Measurements from ENCODE around the gene LCE6A. TPM values are rescaled to one million over a fixed set of nuclear protein-coding genes. Genes with fewer than 3 reads are reported as not detected.
A peak's percentile ranks its signal among the peaks of the same experiment; 100 is the strongest.

Gene LCE6A
- polyA plus RNA-seq, 3 donors: not detected

DNA sequence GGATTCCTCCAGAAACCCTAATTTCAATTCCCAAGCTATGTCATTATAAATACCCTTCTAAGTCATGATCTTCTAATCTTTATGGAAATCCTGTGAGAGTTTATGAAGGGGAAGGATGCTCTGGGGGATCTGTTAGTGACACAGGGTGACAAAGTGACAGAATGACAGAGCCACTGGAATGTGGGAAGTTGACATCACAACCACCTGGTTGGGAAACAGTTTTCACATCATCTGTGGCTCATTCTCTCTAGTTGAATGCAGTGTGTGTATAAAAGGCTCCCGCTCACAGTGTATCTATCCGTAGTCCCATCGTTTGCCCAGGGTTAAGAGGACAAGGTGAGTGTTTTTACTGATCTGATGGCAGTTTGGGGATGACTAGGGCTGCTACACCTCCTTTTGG lies 17.0 kb downstream of the LCE6A start, which contains the start of gene LCE7A:
Gene LCE7A, plus strand, starts transcription at position 301 of the 400 bp plus-strand sequence. CDS start 702 bp downstream, outside the sequence.
- Mint-ChIP-seq H3K4me1 (no peaks in the 10 kb centered on the region), H3K27me3 (ENCODE audit: low read depth in 3 of 3) (peaks cover 0 to 6% (median 1%) of the 10 kb centered on the region in 3 donors), H3K27ac (no peak within 1 kb of the TSS), H3K36me3 (no peaks in the 10 kb centered on the region), H3K9me3 (peaks cover 0 to 4% (median 0%) of the 10 kb centered on the region in 7 donors), H3K4me3 (peak within 1 kb of the TSS in 1 of 2 donors; percentile 46)
- DNase-seq: no peak
- intact Hi-C loops (cut with micrococcal nuclease): no loop called here
- Histone ChIP-seq H3K9me3 (replicated peaks in 1 of 2; ENCODE audit: control insufficient read depth in 1 of 2, insufficient read depth in 1 of 2, low read length in 2 of 2) (no peaks in the 10 kb centered on the region), H2AFZ (ENCODE audit: insufficient read depth, low read depth, low read length, poor library complexity, severe bottlenecking) (no peak within 1 kb of the TSS), H3K27ac (ENCODE audit: low read depth in 1 of 2, low read length in 2 of 2) (no peak within 1 kb of the TSS), H3K9ac (ENCODE audit: insufficient read depth, low read length, poor library complexity, severe bottlenecking) (no peak within 1 kb of the TSS), H4K20me1 (ENCODE audit: insufficient read depth, low read length) (no peaks in the 10 kb centered on the region), H3K4me1 (ENCODE audit: control insufficient read depth in 1 of 2, insufficient read depth in 2 of 2, low read length in 2 of 2) (no peaks in the 10 kb centered on the region), H3K27me3 (ENCODE audit: control insufficient read depth in 2 of 2, insufficient read depth in 2 of 2, low read length in 2 of 2) (peaks cover 0 to 2% of the 10 kb centered on the region in 2 donors), H3K79me2 (ENCODE audit: insufficient read depth, low read length) (no peaks in the 10 kb centered on the region), H3K4me2 (replicated peaks; ENCODE audit: extremely low read depth, low read length, poor library complexity, severe bottlenecking) (no peak within 1 kb of the TSS), H3K4me3 (replicated peaks in 1 of 3; ENCODE audit: low read depth in 2 of 3, low read length in 3 of 3) (no peak within 1 kb of the TSS), H3K36me3 (replicated peaks in 1 of 2; ENCODE audit: control insufficient read depth in 1 of 2, insufficient read depth in 2 of 2, low read length in 2 of 2) (no peaks in the 10 kb centered on the region)
- TF ChIP-seq, protein P1, sequence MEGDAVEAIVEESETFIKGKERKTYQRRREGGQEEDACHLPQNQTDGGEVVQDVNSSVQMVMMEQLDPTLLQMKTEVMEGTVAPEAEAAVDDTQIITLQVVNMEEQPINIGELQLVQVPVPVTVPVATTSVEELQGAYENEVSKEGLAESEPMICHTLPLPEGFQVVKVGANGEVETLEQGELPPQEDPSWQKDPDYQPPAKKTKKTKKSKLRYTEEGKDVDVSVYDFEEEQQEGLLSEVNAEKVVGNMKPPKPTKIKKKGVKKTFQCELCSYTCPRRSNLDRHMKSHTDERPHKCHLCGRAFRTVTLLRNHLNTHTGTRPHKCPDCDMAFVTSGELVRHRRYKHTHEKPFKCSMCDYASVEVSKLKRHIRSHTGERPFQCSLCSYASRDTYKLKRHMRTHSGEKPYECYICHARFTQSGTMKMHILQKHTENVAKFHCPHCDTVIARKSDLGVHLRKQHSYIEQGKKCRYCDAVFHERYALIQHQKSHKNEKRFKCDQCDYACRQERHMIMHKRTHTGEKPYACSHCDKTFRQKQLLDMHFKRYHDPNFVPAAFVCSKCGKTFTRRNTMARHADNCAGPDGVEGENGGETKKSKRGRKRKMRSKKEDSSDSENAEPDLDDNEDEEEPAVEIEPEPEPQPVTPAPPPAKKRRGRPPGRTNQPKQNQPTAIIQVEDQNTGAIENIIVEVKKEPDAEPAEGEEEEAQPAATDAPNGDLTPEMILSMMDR (IDR thresholded peaks at IDR 0.05): no peak
- WGBS (ENCODE audit: insufficient coverage): 89% methylated on average over 3 of the region's 3 CpGs

DNA sequence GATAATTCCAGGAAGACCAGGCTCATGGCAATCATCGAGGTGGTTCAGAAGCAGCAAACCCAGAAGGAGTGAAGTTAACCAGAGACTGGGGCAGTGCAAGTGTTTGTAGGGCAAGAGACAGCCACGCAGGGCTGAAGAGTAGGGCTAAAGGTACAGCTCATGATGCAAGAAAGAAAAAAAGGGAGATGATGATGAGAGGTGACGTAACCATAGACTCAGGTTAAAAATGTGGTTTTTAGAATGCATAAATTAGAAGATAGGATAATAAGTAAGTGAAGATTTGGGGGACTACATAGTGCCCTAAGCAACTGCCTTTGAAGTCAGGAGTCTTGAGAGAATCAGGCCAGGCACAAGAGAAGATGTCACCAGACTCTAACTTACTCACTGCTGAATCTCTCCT lies 17.5 kb downstream of the LCE6A start:
- WGBS (ENCODE audit: insufficient coverage): 87% methylated on average over 2 of the region's 3 CpGs
- H3K36me3 Mint-ChIP-seq: no peaks in the 10 kb centered on the region
- no peak overlapping the region for H2AFZ ChIP-seq (ENCODE audit: insufficient read depth, low read depth, low read length, poor library complexity, severe bottlenecking)
- no peak overlapping the region for H3K4me2 ChIP-seq (replicated peaks; ENCODE audit: extremely low read depth, low read length, poor library complexity, severe bottlenecking)
- H3K4me3 Mint-ChIP-seq: no peak overlapping the region
- H3K27ac Mint-ChIP-seq: no peak overlapping the region
- intact Hi-C loops (cut with micrococcal nuclease): no loop called here
- no peak for DNase-seq
- no peaks in the 10 kb centered on the region for H3K4me1 ChIP-seq (ENCODE audit: control insufficient read depth in 1 of 2, insufficient read depth in 2 of 2, low read length in 2 of 2)
- H4K20me1 ChIP-seq (ENCODE audit: insufficient read depth, low read length): no peaks in the 10 kb centered on the region
- no peaks in the 10 kb centered on the region for H3K36me3 ChIP-seq (replicated peaks in 1 of 2; ENCODE audit: control insufficient read depth in 1 of 2, insufficient read depth in 2 of 2, low read length in 2 of 2)
- no peaks in the 10 kb centered on the region for H3K9me3 ChIP-seq (replicated peaks in 1 of 2; ENCODE audit: control insufficient read depth in 1 of 2, insufficient read depth in 1 of 2, low read length in 2 of 2)
- H3K27me3 Mint-ChIP-seq (ENCODE audit: low read depth in 3 of 3): peaks cover 0 to 6% (median 1%) of the 10 kb centered on the region in 3 donors
- H3K27me3 ChIP-seq (ENCODE audit: control insufficient read depth in 2 of 2, insufficient read depth in 2 of 2, low read length in 2 of 2): peaks cover 0 to 2% of the 10 kb centered on the region in 2 donors
- TF ChIP-seq, protein P1 (IDR thresholded peaks at IDR 0.05): no peak
- H3K27ac ChIP-seq (ENCODE audit: low read depth in 1 of 2, low read length in 2 of 2): no peak overlapping the region
- H3K4me3 ChIP-seq (replicated peaks in 1 of 3; ENCODE audit: low read depth in 2 of 3, low read length in 3 of 3): no peak overlapping the region
- peaks cover 0 to 4% (median 0%) of the 10 kb centered on the region in 7 donors for H3K9me3 Mint-ChIP-seq
- no peaks in the 10 kb centered on the region for H3K79me2 ChIP-seq (ENCODE audit: insufficient read depth, low read length)
- H3K4me1 Mint-ChIP-seq: no peaks in the 10 kb centered on the region
- H3K9ac ChIP-seq (ENCODE audit: insufficient read depth, low read length, poor library complexity, severe bottlenecking): no peak overlapping the region
